GM18526 (cell line): ENCODE measurements around the gene XPO4.

ENCODE experiments used
- POLR2A ChIP-seq: IDR thresholded peaks from 3 replicates; pipeline ENCODE4 v1.6.1; 2011; ENCODE audit not compliant: insufficient read length; ENCODE audit errors: extremely low read depth

The XPO4 gene

GRCh38 chr13:20901668-20902437 is 693 bp downstream of the XPO4 start:
- TF ChIP-seq POLR2A, result peak; percentile 26

GRCh38 chr13:20894245-20894644 is 8.3 kb downstream of the XPO4 start:
- no peak for TF ChIP-seq POLR2A

GRCh38 chr13:20891768-20892167 is 10.8 kb downstream of the XPO4 start:
- no peak for TF ChIP-seq POLR2A

- no peak for TF ChIP-seq POLR2A
Measured at GRCh38 chr13:20891034-20891433, 11.5 kb downstream of the XPO4 start.

GRCh38 chr13:20882206-20882605 is 20.3 kb downstream of the XPO4 start:
- no peak for TF ChIP-seq POLR2A

GRCh38 chr13:20877902-20878301 is 24.6 kb downstream of the XPO4 start:
- TF ChIP-seq POLR2A, result no peak

GRCh38 chr13:20873348-20873747 is 29.2 kb downstream of the XPO4 start:
- TF ChIP-seq POLR2A, result no peak

- no peak for TF ChIP-seq POLR2A
Measured at GRCh38 chr13:20870829-20871228, 31.7 kb downstream of the XPO4 start.

- no peak for TF ChIP-seq POLR2A
Measured at GRCh38 chr13:20869540-20869939, 33.0 kb downstream of the XPO4 start.

GRCh38 chr13:20867408-20867807 is 35.1 kb downstream of the XPO4 start:
- no peak for TF ChIP-seq POLR2A

GRCh38 chr13:20860844-20861243 is 41.7 kb downstream of the XPO4 start:
- no peak for TF ChIP-seq POLR2A

- TF ChIP-seq POLR2A, result no peak
Measured at GRCh38 chr13:20856650-20857049, 45.9 kb downstream of the XPO4 start.

- no peak for TF ChIP-seq POLR2A
Measured at GRCh38 chr13:20851844-20852402, 50.6 kb downstream of the XPO4 start.

- no peak for TF ChIP-seq POLR2A
Measured at GRCh38 chr13:20848944-20849343, 53.6 kb downstream of the XPO4 start.

- TF ChIP-seq POLR2A, result no peak
Measured at GRCh38 chr13:20848203-20848602, 54.3 kb downstream of the XPO4 start.

- TF ChIP-seq POLR2A, result no peak
Measured at GRCh38 chr13:20847296-20847695, 55.2 kb downstream of the XPO4 start.

- no peak for TF ChIP-seq POLR2A
Measured at GRCh38 chr13:20843166-20843565, 59.4 kb downstream of the XPO4 start.
